Ishikawa (cell line): ENCODE data around the gene CGB3.
A peak's percentile ranks its signal among the peaks of the same experiment; 100 is the strongest.

ENCODE experiments used
- CEBPB ChIP-seq: IDR thresholded peaks from 2 replicates; pipeline ENCODE4 v1.6.1; 2012
- CREB1 ChIP-seq: IDR thresholded peaks from 2 replicates; pipeline ENCODE4 v1.6.1; 2012; ENCODE audit warnings: low read depth
- EGR1 ChIP-seq: IDR thresholded peaks from 2 replicates; pipeline ENCODE4 v1.6.1; 2012
- EP300 ChIP-seq: IDR thresholded peaks from 2 replicates; pipeline ENCODE4 v1.6.1; 2012; ENCODE audit warnings: borderline replicate concordance
- FOXM1 ChIP-seq: IDR thresholded peaks from 2 replicates; pipeline ENCODE4 v1.6.1; 2012; ENCODE audit warnings: low read depth, borderline replicate concordance
- NFIC ChIP-seq: IDR thresholded peaks from 2 replicates; pipeline ENCODE4 v1.6.1; 2012
- RAD21 ChIP-seq: IDR thresholded peaks from 2 replicates; pipeline ENCODE4 v1.6.1; 2012; ENCODE audit warnings: low read depth
- TAF1 ChIP-seq: IDR thresholded peaks from 2 replicates; pipeline ENCODE4 v1.6.1; 2012; ENCODE audit warnings: low read depth, mild to moderate bottlenecking
- TCF12 ChIP-seq: IDR thresholded peaks from 2 replicates; pipeline ENCODE4 v1.6.1; 2012; ENCODE audit warnings: low read depth
- TEAD4 ChIP-seq: IDR thresholded peaks from 2 replicates; pipeline ENCODE4 v1.6.1; 2012
- YY1 ChIP-seq: IDR thresholded peaks from 2 replicates; pipeline ENCODE4 v1.6.1; 2012; ENCODE audit warnings: low read depth
- ZBTB7A ChIP-seq: IDR thresholded peaks from 2 replicates; pipeline ENCODE4 v1.6.1; 2012; ENCODE audit warnings: low read depth
- TF ChIP-seq, protein P1 (sequence below): IDR thresholded peaks from 2 replicates; pipeline ENCODE4 v1.6.1; 2012
- TF ChIP-seq, protein P2 (sequence below): IDR thresholded peaks from 2 replicates; pipeline ENCODE4 v1.6.1; 2012; ENCODE audit warnings: low read depth, mild to moderate bottlenecking
- TF ChIP-seq, protein P3 (sequence below): IDR thresholded peaks from 2 replicates; pipeline ENCODE4 v1.6.1; 2012

Gene CGB3

DNA sequence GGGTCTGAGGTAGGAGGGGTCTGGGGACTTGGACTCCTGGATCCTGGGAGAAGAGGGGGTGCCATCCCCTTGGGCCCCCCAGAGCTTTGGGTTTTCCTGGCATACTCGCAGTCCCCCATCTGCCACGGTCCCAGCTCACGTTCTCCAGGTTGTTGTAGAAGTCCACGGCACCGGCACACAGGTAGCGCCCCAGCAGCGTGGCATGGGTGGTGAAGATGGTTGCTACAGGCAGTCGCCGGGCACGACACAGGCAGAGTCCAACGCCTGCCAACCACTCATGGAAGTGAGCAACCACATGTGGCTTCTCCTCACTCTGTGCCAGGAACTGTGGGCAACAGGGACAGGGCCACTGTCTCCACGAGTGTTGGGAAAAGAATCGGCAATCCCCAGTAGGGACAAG lies 38.4 kb downstream of the CGB3 start:
- TF ChIP-seq EP300 (no peak), TCF12 (no peak), EGR1 (no peak), YY1 (no peak), CREB1 (no peak)
- TF ChIP-seq, protein P1, sequence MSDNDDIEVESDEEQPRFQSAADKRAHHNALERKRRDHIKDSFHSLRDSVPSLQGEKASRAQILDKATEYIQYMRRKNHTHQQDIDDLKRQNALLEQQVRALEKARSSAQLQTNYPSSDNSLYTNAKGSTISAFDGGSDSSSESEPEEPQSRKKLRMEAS = no peak
- TF ChIP-seq, protein P2, sequence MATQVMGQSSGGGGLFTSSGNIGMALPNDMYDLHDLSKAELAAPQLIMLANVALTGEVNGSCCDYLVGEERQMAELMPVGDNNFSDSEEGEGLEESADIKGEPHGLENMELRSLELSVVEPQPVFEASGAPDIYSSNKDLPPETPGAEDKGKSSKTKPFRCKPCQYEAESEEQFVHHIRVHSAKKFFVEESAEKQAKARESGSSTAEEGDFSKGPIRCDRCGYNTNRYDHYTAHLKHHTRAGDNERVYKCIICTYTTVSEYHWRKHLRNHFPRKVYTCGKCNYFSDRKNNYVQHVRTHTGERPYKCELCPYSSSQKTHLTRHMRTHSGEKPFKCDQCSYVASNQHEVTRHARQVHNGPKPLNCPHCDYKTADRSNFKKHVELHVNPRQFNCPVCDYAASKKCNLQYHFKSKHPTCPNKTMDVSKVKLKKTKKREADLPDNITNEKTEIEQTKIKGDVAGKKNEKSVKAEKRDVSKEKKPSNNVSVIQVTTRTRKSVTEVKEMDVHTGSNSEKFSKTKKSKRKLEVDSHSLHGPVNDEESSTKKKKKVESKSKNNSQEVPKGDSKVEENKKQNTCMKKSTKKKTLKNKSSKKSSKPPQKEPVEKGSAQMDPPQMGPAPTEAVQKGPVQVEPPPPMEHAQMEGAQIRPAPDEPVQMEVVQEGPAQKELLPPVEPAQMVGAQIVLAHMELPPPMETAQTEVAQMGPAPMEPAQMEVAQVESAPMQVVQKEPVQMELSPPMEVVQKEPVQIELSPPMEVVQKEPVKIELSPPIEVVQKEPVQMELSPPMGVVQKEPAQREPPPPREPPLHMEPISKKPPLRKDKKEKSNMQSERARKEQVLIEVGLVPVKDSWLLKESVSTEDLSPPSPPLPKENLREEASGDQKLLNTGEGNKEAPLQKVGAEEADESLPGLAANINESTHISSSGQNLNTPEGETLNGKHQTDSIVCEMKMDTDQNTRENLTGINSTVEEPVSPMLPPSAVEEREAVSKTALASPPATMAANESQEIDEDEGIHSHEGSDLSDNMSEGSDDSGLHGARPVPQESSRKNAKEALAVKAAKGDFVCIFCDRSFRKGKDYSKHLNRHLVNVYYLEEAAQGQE = no peak

DNA sequence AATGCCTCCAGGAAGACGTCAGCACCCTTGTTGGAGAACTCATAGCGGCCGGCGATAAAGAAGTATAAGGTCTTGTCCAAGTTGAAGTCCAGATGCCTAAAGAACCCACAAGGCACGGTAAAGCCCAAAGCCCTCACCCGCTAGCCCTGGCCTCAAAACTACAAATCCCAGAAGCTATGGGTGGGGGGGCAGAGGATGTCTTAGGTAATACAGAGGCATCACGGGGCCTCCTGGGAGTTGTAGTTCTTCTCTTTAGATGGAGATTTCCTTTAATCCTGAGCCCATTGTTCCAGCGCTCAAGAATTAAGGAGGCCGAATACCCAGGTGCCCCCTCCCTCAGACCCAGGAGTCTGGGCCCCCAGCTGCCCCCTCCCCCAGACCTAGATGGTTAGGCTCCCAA lies 41.9 kb downstream of the CGB3 start:
- TF ChIP-seq CEBPB (peak; percentile 7; the same call in 1 of the 2 replicates), TAF1 (no peak), YY1 (no peak)
- TF ChIP-seq, protein P2 = no peak

DNA sequence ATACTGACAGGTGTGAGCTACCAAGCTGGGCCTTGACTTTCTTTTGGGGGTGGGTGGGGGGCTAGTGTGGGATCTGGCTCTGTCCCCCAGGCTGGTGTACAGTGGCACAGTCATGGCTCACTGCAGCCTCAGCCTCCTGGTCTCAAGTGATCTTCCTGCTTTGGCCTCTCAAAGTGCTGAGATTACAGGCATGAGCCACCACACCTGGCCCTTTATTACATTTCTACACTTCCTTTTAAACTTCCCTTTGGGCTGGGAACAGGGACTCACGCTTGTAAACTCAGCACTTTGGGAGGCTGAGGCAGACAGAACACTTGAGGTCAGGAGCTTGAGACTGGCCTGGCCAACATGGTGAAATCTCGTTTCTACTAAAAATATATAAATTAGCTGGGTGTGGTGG lies 47.1 kb downstream of the CGB3 start:
- TF ChIP-seq NFIC = no peak
- TF ChIP-seq FOXM1 = no peak
- TF ChIP-seq CREB1 = no peak
- TF ChIP-seq, protein P3, sequence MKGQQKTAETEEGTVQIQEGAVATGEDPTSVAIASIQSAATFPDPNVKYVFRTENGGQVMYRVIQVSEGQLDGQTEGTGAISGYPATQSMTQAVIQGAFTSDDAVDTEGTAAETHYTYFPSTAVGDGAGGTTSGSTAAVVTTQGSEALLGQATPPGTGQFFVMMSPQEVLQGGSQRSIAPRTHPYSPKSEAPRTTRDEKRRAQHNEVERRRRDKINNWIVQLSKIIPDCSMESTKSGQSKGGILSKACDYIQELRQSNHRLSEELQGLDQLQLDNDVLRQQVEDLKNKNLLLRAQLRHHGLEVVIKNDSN = no peak
- TF ChIP-seq ZBTB7A = no peak
- no peak for TF ChIP-seq EGR1
- no peak for TF ChIP-seq EP300
- TF ChIP-seq TAF1 = no peak
- TF ChIP-seq YY1 = no peak
- TF ChIP-seq RAD21 = no peak
- TF ChIP-seq, protein P1 = no peak
- no peak for TF ChIP-seq CEBPB
- TF ChIP-seq TCF12 = no peak
- TF ChIP-seq TEAD4 = no peak
- TF ChIP-seq, protein P2 = no peak

DNA sequence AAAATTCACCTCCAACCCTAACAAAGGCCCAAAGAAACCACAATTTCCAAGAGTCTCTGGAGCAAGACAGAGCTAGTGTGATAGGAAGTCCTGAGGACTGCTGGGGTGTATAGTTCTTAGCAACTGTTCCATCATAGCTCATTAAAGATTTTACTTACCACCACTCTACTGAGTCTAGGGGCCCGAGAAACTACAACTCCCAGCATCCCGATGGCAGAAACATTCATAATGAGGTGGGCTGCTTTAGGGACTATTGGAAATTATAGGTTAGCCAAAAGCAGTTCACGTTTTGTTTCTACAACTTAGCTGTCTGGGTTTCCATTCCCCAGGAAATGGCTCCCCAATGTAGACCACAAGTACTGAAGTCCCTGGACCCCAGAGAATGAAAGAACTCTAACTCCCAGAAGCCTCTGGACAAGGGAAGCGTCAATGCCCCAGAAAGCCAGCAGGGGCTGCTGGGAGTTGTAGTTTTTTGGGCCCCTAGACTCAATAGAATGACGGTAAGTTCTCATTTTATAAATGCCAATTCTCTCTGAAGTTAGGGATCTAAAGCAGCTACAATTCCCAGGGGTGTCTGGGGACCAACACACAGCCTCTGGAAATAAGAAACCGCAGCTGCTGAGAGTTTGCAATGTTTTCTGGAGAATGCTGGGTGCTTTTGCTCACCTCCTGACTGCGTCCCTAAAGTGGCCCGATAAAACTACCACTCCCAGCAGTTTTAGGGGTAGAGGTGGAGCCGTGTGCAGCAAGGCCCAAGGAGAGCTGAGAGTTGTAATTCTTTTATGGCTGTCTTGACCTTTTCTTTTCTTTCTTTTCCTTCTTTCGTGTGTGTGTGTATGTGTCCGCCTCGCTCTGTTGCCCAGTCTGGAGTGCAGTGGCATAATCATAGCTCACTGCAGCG lies 47.9 kb downstream of the CGB3 start:
- TF ChIP-seq CREB1 = peak; percentile 25; the same call in 1 of the 2 replicates
- TF ChIP-seq EGR1 = no peak
